HCT116 (cell line): Measurements from ENCODE around the gene MID1.

Source experiments
- CTCF ChIP-seq, 3 experiments: fragments of 200-600 bp in 1 of 3; sonication (generic) in 1 of 3; IDR thresholded peaks in 2 of 3; conservative IDR thresholded peaks in 1 of 3; 2 replicates each; pipeline ENCODE4 v1.5.1; 2012 to 2017; ENCODE audit warnings: low read depth in 2 of 3, low read length in 2 of 3, antibody characterized with exemption in 1 of 3, borderline replicate concordance in 1 of 3, control low read depth in 1 of 3, mild to moderate bottlenecking in 1 of 3, mixed read lengths in 1 of 3, mixed run types in 1 of 3, moderate library complexity in 1 of 3; ENCODE audit not compliant: insufficient read depth in 1 of 3
- EZH2phosphoT487 ChIP-seq: fragments of 200-600 bp; IDR thresholded peaks from 2 replicates; pipeline ENCODE4 v1.6.1; 2018; ENCODE audit warnings: antibody characterized with exemption, borderline replicate concordance
- MAX ChIP-seq: IDR thresholded peaks from 2 replicates; pipeline ENCODE4 v1.6.1; 2012
- POLR2A ChIP-seq: IDR thresholded peaks from 2 replicates; pipeline ENCODE4 v1.7.0; 2011; ENCODE audit warnings: borderline replicate concordance; ENCODE audit not compliant: insufficient read depth, insufficient read length; ENCODE audit errors: extremely low read depth
- REST ChIP-seq: IDR thresholded peaks from 2 replicates; pipeline ENCODE4 v1.6.1; 2012; ENCODE audit warnings: low read depth
- SIN3A ChIP-seq: IDR thresholded peaks from 2 replicates; pipeline ENCODE4 v1.6.1; 2012; ENCODE audit warnings: low read depth
- SRF ChIP-seq: IDR thresholded peaks from 2 replicates; pipeline ENCODE4 v1.6.1; 2012; ENCODE audit warnings: low read depth
- ZNF274 ChIP-seq: fragments of 200-500 bp; sonication (Bioruptor generic); IDR thresholded peaks from 2 replicates; pipeline ENCODE4 v1.6.1; 2014; ENCODE audit warnings: mild to moderate bottlenecking, low read depth, low read length, inconsistent platforms

GRCh38 chrX:10564484-10564883 is 55.9 kb downstream of the MID1 start:
- TF ChIP-seq CTCF (IDR thresholded peaks at IDR 0.05 in 2 of 3, conservative IDR thresholded peaks at IDR 0.05 in 1 of 3; ENCODE audit: borderline replicate concordance in 1 of 3, insufficient read depth in 1 of 3, low read depth in 2 of 3, low read length in 2 of 3) (no peak), ZNF274 (no peak), SRF (no peak), EZH2phosphoT487 (no peak), POLR2A (no peak), REST (no peak), MAX (no peak), SIN3A (no peak)
